Thyroid gland (tissue), 4 donors: Measurements from ENCODE around the gene FMN2. TPM values are rescaled to one million over a fixed set of nuclear protein-coding genes. Genes with fewer than 3 reads are reported as not detected.

Experiments used
- DNase-seq, 2 donors: peaks; one replicate each; pipeline ENCODE4 v3.0.0-alpha.2; 2019
- H3K27ac ChIP-seq, 3 donors: fragments of 200-600 bp; sonication (generic); 1 replicate in 2 of 3; 2 replicates in 1 of 3; pipeline ENCODE4 v1.5.1; 2016 to 2019; ENCODE audit warnings: mild to moderate bottlenecking in 1 of 3, moderate library complexity in 1 of 3
- H3K27me3 ChIP-seq: fragments of 200-600 bp; sonication (generic); one replicate; pipeline ENCODE4 v1.5.1; 2019
- H3K36me3 ChIP-seq, 2 donors: fragments of 200-600 bp; sonication (generic); one replicate each; pipeline ENCODE4 v1.5.1; 2016 to 2019
- H3K4me1 ChIP-seq, 2 donors: fragments of 200-600 bp; sonication (generic); one replicate each; pipeline ENCODE4 v1.5.1; 2017 to 2019
- H3K4me3 ChIP-seq, 3 donors: fragments of 200-600 bp; sonication (generic); replicated peaks in 1 of 3; 1 replicate in 2 of 3; 2 replicates in 1 of 3; pipeline ENCODE4 v1.5.1; 2016; ENCODE audit warnings: mild to moderate bottlenecking in 1 of 3
- H3K9me3 ChIP-seq: fragments of 200-600 bp; sonication (generic); one replicate; pipeline ENCODE4 v1.5.1; 2017
- CTCF ChIP-seq, 6 experiments: fragments of 200-600 bp in 3 of 6; fragments of 450-650 bp in 3 of 6; sonication (generic) in 3 of 6; IDR thresholded peaks; one replicate each; pipeline ENCODE4 v1.5.1; 2016 to 2019; ENCODE audit warnings: antibody characterized with exemption in 6 of 6, mild to moderate bottlenecking in 2 of 6, inconsistent platforms in 1 of 6, moderate library complexity in 1 of 6
- POLR2A ChIP-seq, 2 donors: fragments of 450-650 bp; IDR thresholded peaks; one replicate each; pipeline ENCODE4 v1.6.1; 2017; ENCODE audit warnings: antibody characterized with exemption in 2 of 2, mild to moderate bottlenecking in 2 of 2, moderate library complexity in 1 of 2
- WGBS, 2 donors: methylation state at CpG; one replicate each; pipeline ENCODE4 v1.1.5; 2017; 5-methylcytosine and 5-hydroxymethylcytosine counted together
- intact Hi-C: fragments of 100-400 bp; cut with DNase I; formaldehyde crosslinking; loops from one replicate; pipeline ENCODE4 v1.15.1; 2023
- total RNA-seq, 4 donors: library from RNA; depleted of rRNA; stranded (reverse); fragments of >200 nt; gene quantifications; one replicate each; pipeline ENCODE4 v1.2.3, GENCODE V29; 2016

FMN2 gene
- total RNA-seq, 4 donors from 2014 or later: 0.78 to 6.2 (median 1.3) TPM; not detected in 1

GRCh38 chr1:240094041-240094722 is 2.5 kb downstream of the FMN2 start:
- Histone ChIP-seq H3K4me3 (no peak overlapping the region), H3K4me1 (peaks cover 15 to 24% of the 10 kb centered on the region in 2 donors), H3K9me3 (no peaks in the 10 kb centered on the region), H3K27ac (no peak overlapping the region), H3K36me3 (no peaks in the 10 kb centered on the region), H3K27me3 (peaks cover 14% of the 10 kb centered on the region)
- TF ChIP-seq POLR2A (IDR thresholded peaks at IDR 0.05): no peak
- no peak for DNase-seq
- WGBS, 2 donors: 94 to 95% methylated on average over 14 of the region's 14 CpGs
- intact Hi-C loops: no loop called here

- no peak overlapping the region for H3K27ac ChIP-seq
- H3K4me1 ChIP-seq: peaks cover 14 to 17% of the 10 kb centered on the region in 2 donors
- H3K36me3 ChIP-seq: no peaks in the 10 kb centered on the region
- H3K9me3 ChIP-seq: no peaks in the 10 kb centered on the region
- H3K27me3 ChIP-seq: peaks cover 14% of the 10 kb centered on the region
- no peak for TF ChIP-seq POLR2A (IDR thresholded peaks at IDR 0.05)
- TF ChIP-seq CTCF (IDR thresholded peaks at IDR 0.05): no peak
- 85 to 87% methylated on average over 4 of the region's 4 CpGs for WGBS, 2 donors
- DNase-seq: no peak
- intact Hi-C loops: no loop called here
- H3K4me3 ChIP-seq: no peak overlapping the region
These were observed 5.3 kb downstream of the FMN2 start for GRCh38 chr1:240096974-240097373.

GRCh38 chr1:240098534-240098933 is 6.9 kb downstream of the FMN2 start:
- H3K27ac ChIP-seq: no peak overlapping the region
- 86 to 96% methylated on average over 6 of the region's 6 CpGs for WGBS, 2 donors
- no peak overlapping the region for H3K4me3 ChIP-seq
- no peak for TF ChIP-seq POLR2A (IDR thresholded peaks at IDR 0.05)
- no peak for TF ChIP-seq CTCF (IDR thresholded peaks at IDR 0.05)
- H3K4me1 ChIP-seq: peaks cover 0 to 1% of the 10 kb centered on the region in 2 donors
- DNase-seq: no peak
- peaks cover 9% of the 10 kb centered on the region for H3K27me3 ChIP-seq
- H3K9me3 ChIP-seq: no peaks in the 10 kb centered on the region
- intact Hi-C loops: no loop called here
- no peaks in the 10 kb centered on the region for H3K36me3 ChIP-seq

- Histone ChIP-seq H3K4me3 (no peak overlapping the region), H3K27ac (no peak overlapping the region), H3K36me3 (no peaks in the 10 kb centered on the region), H3K4me1 (no peaks in the 10 kb centered on the region), H3K9me3 (no peaks in the 10 kb centered on the region), H3K27me3 (peaks cover under 1% of the 10 kb centered on the region)
- TF ChIP-seq CTCF (IDR thresholded peaks at IDR 0.05) (no peak), POLR2A (IDR thresholded peaks at IDR 0.05) (no peak)
- 69 to 70% methylated on average over 5 of the region's 5 CpGs for WGBS, 2 donors
- intact Hi-C loops: no loop called here
- no peak for DNase-seq
These were observed 7.6 kb downstream of the FMN2 start for GRCh38 chr1:240099329-240099728.

GRCh38 chr1:240099748-240100147 is 8.1 kb downstream of the FMN2 start:
- no peak overlapping the region for H3K4me3 ChIP-seq
- WGBS, 2 donors: 70 to 73% methylated on average over 3 of the region's 3 CpGs
- no peak for TF ChIP-seq CTCF (IDR thresholded peaks at IDR 0.05)
- no peak for TF ChIP-seq POLR2A (IDR thresholded peaks at IDR 0.05)
- no peaks in the 10 kb centered on the region for H3K36me3 ChIP-seq
- no peak overlapping the region for H3K27ac ChIP-seq
- H3K27me3 ChIP-seq: no peaks in the 10 kb centered on the region
- no peaks in the 10 kb centered on the region for H3K9me3 ChIP-seq
- intact Hi-C loops: no loop called here
- H3K4me1 ChIP-seq: no peaks in the 10 kb centered on the region
- no peak for DNase-seq
